GM19023 (cell line): ENCODE data around the gene PRKG1.
"Not testable (repeated sequence)": the region's sequence is repeated elsewhere in the genome, so short reads cannot be mapped to it uniquely, and the experiment has no call there.

Experiments
- ATAC-seq: cut with Tn5 transposase; IDR thresholded peaks from one replicate; pipeline ENCODE4 v1.9.1; 2021; ENCODE audit warnings: mild to moderate bottlenecking, moderate library complexity; ENCODE audit not compliant: unreplicated experiment

Gene PRKG1

DNA sequence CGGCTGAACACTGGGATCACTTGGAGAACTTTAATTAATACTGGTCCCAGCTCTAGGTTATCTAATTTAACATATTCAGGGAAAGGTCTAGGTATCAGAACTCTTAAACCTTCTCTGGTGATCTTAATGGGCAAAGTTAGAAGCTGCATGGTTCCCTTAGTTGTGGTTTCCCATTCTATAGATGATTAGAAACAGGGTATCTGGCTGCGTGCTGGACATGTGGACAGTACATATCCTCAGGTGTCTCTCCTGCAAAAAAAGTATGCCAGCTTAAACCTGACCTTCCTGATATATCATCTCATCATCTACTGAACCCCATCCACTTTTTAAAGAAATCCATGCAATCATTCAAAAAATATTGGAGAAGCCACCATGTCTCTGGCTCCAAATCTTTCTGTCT, 955.3 kb downstream of the PRKG1 start:
- ATAC-seq, result no peak

DNA sequence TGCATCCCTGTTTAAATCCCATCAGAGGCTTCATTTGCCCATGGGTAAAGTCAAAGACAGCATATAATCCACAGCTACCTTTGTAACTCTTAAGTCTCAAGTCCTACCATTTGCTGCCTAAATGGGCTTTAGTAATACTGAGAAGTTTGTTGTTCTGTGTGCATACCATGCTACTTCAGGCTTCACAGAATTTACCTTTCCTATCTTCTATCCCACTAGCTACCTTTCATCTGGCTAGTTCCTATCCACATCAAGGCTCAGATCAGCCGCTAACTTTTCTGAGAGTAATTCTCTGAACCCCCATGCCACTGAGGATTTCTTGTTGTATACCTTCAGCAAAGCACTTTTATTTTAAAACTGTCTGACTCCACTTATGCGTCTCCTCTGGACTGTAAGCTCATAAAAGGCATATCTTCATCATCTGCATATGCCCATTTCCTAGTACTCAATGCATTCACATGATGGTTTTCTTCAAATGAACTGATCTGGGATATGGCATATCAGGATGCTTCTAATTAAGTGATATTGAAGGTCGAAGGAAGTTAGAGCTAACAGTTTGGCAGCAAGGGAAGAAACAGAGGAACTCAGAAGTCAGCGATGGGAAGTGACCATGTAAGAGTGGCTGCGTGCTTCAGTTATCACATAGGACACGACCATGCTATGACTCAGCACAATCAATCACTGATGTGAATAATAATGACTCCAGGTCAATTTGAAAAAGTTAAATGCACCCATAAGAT, 955.9 kb downstream of the PRKG1 start:
- ATAC-seq, result no peak

DNA sequence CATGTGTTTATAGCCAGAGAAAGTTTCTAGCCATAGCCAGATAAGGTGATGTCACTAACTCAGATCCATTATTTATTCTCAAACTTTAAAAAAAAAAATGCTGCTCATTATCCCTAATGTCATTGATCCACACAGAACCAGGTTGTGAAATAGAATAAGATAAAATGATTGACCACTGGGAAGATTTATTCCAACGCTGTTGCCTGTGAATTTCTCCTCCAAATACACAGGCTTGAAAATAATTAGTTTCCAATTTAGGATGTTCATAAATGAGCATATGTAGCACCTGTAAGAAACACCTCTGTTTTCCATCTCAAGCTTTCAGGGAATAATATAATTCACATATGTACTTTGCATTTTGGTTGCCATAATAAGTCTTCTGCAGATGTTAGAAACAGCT, 956.7 kb downstream of the PRKG1 start:
- no peak for ATAC-seq

DNA sequence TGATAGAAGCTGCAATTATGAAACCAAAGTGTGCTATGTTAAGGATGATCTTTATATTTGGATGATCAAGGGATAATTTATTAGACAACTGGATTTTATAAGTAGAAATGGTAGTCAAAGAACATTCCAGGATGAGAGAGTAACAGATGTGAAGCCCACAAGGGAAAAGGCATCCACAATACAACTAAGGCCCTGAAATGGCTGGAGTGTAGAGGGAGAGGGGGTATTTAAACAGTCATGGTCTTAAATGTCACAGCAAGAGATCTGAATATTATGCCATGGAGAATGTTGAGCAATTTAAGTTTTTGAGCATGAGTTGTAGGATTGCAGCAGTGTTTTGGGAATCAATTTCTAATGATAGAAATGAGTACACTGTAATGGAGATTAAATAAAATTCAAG, 957.5 kb downstream of the PRKG1 start:
- no peak for ATAC-seq

DNA sequence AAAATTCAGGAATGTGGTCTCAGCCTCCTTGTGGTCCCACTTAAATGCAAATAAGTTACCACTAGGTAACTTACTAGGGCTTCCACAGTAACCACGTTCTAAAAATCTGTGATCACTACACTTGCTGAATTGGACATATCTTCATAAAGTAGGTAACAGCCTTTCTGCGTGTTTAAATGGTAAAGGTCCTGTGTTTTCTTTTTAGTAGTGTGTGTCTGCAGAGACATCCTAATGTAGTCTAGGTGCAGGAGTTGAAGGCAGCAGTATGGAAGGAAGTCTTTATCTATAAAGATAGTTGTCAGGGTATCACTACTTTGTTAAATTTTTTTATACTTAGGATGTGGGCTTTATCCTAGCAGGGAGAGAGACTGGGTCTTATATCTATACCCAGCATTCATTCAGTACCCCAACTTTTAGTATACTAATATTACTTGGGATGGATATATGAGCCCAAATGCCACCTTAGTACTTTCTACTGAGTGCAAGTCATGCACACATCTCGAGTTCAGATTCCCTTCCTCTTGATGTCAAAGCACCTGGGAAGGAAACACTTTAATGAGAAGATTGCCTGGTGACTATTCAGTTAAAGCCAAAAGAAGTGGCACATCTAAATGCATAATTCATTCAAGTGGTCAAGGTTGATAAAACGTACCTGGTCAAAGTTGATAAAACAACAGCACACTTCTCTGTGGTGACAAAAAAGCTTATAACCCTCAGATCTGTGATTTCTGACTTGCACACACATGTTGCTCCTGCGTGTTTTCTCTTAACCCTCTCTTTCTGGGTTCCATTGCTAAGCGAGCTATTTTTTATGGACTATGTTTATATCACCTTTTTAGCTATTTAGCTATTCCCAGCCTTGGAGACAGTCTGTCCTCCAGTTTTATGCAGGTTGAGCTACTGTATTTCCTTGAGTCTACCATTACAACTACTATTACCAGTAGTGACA, 958.7 kb downstream of the PRKG1 start:
- no peak for ATAC-seq

DNA sequence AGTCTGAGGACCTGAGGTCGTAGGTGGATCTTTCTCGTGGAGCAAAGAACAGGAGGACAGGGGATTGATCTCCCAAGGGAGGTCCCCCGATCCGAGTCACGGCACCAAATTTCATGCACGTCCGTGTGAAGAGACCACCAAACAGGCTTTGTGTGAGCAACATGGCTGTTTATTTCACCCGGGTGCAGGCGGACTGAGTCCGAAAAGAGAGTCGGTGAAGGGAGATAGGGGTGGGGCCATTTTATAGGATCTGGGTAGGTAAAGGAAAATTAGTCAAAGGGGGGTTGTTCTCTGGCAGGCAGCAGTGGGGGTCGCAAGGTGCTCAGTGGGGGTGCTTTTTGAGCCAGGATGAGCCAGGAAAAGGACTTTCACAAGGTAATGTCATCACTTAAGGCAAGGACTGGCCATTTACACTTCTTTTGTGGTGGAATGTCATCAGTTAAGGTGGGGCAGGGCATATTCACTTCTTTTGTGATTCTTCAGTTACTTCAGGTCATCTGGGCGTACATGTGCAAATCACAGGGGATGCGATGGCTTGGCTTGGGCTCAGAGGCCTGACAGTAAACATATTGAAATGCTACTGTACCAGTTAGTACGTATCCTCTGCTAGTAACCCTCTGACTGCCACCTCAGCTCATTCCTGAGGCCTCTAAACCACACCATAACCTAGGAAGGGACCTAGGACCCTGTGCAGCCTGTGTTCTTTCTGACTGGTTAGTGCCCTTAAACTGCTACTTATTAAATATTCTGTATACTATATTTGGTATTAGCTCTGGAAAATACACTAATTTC, 964.9 kb downstream of the PRKG1 start:
- ATAC-seq, result not testable (repeated sequence)

DNA sequence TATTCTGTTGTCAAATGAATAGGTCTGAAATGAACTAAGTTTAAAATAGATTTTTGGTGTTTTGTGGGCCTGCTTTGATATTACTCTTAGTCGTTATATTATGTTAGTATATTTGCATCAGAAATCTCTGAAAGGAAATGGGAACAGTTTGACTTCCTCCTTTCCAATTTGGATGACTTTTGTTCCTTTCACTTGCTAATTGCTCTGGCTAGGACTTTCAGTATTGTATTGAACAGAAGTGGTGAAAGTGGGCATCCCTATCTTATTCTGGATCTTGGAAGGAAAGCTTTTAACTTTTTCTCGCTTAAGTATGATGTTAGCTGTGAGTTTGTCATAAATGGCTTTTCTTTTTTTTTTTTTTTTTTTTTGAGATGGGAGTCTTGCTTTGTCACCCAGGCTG, 966.2 kb downstream of the PRKG1 start:
- no peak for ATAC-seq

DNA sequence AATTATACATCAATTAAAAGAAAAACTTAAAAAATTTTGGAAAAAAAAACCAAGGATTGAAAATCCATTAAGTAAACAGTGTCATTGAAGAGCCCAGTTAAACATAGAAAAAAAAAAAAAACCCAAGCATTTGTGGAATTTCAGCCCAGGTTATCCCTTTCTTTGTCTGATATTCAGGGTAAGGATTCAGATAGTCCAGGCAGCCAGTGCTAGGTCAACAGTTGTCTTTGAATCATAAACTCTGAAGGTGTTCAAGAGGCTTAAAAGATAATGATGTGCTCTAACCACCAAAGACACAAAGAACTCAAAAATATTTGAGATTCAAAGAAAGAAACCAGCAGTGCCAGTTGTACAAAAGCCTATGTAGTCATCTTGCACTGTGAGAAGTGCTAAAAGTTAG, 969.5 kb downstream of the PRKG1 start:
- ATAC-seq, result no peak

DNA sequence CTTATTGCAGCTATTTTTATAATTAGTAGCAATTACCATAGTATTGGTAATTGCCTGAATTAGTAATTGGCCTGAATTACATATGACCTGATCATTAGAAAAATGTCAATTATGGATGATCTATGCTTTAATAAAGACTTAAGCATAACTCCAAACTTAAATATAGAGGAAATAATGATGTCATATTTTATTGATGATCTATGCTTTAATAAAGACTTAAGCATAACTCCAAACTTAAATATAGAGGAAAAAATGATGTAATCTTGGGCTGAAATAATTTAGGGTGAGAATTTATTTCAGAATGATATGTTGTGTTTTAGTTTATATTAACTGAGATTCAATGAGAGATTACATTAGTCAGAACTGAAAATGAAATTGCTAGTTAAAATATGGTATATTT, 973.8 kb downstream of the PRKG1 start:
- ATAC-seq, result no peak

DNA sequence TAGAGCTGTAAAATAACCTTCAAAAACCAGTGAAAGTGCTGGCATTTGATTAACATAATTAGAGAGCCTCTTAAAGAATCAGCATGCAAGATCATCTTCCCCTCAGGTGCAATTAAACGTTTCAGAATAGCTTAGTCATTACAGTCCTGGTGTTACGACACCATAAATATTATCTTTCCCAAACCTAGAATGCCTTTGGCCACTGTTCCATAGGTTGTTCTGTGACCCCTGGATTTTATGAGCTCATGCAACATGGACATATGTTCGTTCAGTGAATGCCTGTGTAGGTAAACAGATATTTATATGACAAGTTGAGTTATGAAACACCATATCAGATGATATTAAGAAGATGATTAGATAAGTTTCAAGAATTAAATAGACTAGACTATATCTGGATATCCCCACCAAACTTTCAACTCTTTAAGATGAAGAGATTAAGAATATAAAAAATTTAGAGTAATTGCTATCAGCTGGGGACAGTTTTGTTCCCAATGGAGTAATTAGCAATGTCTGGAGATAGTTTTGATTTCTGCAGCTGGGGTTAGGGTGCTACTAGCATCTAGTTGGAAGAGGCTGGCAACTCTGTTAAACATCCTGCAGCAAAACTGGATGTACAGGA, 976.3 kb downstream of the PRKG1 start:
- no peak for ATAC-seq

DNA sequence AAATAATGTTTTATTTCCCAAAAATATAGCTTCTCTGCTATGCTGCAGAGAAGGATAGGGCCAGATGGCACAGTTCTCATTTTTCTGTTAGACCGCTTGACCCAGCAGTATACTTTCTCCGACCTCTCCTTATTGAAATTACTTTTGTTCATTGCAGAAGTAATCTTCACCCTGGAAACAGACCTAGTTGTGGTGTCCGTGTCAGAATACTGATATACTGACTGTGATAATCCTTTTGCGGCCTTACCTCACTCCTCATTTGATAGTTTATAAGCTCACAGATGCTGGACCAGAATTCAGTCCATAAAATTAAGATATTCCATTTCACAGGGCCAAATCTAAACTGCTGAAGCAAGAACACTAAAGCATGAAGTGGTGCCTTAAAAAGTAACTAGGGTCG, 979.2 kb downstream of the PRKG1 start:
- no peak for ATAC-seq

DNA sequence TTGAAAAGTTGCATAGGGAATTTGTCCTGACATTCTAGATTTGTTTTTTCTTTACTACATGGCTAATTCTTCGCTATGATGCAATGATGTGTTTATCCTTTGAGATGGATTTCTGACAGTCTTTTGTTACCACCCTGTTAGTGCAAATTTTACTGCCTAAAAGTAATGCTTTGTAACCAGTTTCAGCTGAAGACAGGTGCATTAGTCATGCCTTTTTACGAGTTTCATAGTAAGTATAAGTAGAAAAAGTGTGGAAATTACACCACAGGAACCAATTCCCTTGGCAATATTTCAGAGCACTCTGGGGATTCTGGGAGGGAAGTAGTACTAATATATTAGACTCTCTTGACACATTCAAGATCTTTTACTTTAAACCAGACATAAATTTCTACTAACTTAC, 982.0 kb downstream of the PRKG1 start:
- ATAC-seq, result no peak

DNA sequence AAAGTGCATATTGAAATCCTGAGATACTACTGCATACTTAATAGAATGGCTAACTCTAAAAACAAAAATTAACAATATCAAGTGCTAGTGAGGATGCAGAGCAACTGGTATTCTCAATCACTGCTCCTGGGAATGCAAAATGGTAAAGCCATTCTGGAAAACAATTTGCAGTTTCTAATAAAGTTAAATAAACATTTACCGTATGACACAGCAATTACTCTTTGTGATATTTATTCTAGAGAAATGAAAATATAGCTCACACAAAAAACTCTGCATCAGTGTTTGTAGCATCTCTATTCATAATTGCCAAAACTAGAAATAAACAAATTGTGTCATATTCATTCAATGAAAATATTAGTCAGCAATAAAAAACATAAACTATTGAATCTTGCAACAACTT, 984.8 kb downstream of the PRKG1 start:
- no peak for ATAC-seq

DNA sequence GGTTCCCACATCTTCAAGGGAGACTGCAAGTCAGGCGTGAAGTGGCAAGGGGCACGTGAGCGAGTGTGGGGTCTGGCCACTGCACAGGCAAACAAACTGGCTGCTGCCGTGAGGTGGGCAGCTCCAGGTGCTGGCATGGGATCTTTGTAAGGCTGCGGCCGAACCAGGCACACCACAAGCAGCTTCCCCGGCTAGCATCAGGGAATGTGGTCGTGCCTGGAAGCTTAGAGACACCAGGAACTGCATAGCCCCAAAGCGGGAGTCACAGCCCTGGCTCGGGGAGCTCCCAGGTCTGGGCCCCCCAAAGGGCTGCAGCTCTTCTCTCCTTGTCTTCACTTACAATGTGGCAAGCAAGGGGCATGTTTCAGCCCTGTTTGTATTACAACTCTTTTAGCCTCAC, 988.9 kb downstream of the PRKG1 start:
- no peak for ATAC-seq

DNA sequence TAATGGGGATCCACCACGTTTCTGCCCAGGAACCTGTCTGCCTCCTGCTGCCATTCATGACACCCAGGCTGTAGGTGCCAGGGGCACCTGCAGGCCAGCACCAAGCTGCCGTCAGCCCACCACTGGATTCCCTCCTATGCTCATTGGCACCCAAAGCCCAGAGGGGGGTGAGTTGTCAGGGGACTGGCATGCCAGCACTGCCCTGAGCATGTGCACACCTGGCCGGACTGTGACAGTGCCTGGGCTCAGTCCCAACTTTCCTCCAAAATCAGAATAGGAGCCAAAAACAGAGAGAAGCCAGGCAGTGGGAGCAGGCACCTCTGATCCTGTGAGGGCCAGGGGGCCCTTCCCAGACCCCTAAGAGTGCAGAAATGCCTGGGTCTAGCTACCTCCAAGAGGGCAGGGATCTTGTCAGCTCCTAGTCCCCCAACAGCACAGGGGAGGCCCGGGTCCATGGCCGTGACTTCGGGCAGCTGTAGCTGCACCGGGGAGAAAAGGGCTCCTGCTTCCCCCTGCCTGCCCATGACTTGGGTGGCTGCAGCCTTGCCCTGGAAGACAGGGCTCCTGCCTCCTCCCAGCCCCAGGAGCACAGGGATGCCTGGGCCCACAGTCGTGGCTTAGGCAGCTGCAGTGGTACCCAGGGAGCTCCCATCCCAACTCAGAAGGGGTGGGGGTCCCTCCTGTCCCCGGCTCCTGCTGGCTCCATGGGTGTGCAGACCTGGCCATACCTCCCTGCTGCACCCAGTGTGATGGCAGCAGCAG, 990.0 kb downstream of the PRKG1 start:
- ATAC-seq, result no peak

DNA sequence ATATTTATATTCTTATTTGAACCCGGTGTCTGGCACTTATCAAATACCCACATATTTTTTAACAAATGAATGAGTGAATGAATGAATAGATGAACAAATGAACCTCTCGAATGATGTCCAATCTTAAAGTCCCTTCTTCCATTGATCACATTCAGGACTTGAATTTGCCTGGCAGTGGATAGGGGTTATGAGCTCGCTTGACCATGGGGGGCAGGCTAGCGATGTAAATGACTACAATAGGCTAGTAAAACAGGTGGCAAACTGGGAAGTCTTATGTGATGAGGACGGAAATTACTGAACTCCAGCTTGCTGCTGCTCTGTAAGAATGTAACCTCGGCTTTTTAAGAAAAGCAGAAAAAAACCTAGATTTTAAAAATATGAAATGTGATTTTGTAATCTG, 992.1 kb downstream of the PRKG1 start:
- no peak for ATAC-seq

DNA sequence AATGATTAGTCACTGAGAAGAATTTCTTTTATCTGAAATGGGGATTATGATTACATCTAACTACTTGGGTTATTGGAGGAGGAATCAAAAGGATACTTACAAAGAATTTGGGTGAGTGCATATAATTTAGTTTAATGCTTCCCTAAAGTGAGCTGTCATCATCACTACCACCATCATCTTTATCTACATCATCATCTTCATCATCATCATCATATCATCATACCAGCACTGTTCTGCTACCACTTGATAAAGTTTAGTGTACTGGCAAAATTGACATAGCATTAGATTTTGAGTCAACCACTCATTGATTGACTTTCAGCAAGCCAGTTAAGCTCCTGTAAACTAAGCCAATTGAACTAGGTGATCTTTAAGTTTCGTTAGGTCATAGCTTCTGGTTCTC, 994.2 kb downstream of the PRKG1 start:
- ATAC-seq, result no peak

DNA sequence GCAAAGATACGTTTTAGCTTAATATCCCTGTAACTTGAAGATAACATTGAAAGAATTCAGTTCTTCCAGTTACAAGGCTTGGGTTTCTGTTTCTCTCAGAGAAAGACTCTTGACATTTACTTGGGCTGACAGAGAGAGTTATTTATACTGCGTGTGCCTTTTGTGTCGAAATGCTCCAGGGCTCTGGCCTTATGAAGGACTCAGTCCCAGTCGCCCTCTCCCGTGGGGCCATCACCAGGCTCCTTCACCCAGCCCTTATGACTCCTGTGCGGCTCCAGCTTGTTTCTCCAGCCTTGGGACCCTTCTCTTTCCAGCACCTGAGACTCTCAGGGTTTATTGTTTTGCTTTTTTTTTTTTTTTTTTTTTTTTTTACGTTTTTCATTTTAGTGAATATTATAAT, 997.5 kb downstream of the PRKG1 start:
- no peak for ATAC-seq

DNA sequence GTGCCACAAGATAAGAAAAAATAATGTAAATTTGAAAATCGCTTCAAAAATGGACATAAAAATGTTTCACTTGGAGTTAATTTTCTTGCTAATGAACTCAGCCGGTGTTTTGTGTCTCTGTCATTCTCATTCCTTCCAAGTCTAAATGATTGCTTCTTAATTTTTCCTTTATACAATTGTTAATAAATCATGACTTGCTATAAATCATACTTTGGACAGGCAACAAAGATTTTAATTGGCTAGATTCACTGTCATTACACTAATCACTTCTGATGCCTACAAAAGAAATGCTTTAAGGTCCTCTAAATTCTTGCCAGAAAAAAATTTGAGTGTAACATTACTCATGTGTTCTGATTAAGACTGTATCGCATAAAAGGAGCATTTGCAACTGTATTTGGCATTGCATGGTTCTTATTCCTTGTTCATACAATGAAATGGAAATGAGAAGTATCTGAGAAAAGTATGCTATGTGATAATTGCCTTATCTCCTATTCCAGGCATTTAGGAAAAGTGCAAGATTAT, 1000.3 kb downstream of the PRKG1 start:
- ATAC-seq, result no peak

DNA sequence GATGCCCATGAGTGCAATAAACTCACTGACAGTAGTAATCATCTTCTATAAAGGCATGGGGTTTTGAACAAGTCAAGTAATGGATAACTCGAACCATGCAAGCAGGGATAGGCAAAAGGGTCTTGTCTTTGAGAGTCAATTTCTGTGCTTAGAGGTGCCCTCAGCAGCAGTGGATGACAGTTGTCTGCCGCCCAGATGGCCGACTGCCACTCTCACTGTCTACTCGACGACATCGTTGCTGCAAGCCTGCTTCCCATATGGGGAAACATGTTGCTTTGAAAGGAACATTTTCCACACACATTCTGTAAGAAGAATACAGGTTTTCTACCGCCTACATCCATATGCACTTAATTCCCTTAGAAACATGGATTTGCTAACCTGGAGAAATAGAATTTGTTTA, 1003.5 kb downstream of the PRKG1 start:
- no peak for ATAC-seq
